GM21723 (cell line): ENCODE measurements around the gene KCNH4.
"Not testable (repeated sequence)": the region's sequence is repeated elsewhere in the genome, so short reads cannot be mapped to it uniquely, and the experiment has no call there.

Experiments
- ATAC-seq: cut with Tn5 transposase; IDR thresholded peaks from one replicate; pipeline ENCODE4 v1.9.1; 2021; ENCODE audit warnings: mild to moderate bottlenecking, moderate library complexity; ENCODE audit not compliant: unreplicated experiment

The KCNH4 gene

GRCh38 chr17:42179911-42180410 lies 981 bp downstream of the KCNH4 start:
- no peak for ATAC-seq

GRCh38 chr17:42179335-42179734 lies 1.6 kb downstream of the KCNH4 start:
- ATAC-seq = no peak

GRCh38 chr17:42178817-42179216 lies 2.1 kb downstream of the KCNH4 start:
- ATAC-seq = no peak

DNA sequence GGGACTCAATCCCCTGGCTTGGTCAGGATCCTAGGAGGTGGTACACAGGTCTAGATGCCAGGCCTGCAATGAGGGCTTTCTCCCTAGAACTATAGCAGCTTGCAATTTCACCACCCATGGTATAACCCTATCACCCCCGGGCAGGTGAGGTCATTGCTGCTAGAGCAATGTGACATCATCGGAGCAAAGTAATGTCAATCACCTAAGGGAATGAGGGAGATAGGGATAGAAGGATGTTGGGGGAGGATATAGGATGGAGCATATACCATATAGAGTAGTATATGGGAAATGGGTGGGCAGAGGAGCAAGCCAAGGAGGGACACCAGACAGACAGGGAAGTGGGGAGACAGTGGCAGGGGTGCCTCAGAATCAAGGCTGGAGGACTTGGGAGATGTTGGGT lies 3.3 kb downstream of the KCNH4 start:
- no peak for ATAC-seq

DNA sequence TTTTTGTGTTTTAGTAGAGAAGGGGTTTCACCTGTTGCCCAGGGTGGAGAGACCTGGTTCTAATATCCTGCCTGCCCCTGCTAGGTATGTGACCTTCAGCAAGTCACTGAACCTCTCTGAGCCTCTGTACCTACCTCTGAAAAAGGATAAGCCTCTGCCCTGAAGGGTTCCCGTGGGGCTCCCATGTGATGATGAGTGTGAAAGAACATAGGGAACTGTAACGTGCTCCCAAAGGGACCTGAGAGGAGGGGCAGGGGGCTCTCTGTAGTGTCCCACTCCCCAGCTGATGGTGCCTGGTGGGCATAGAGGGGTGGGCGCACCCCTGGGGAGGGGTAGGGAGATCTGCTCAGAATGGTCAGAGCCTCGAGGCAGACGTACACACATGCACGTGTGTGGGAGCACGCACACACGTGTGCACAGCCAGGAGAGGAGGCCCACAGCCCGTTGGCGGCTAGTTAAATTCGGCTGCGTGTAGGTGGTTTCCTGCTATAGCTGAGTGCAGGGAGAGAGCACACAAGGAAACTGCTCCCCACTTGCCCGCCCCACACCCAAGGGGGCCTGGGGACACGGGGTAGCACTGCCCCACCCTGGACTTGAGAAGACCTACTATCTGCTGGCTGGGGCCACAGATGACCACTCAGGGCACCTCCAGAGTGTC lies 6.7 kb downstream of the KCNH4 start:
- no peak for ATAC-seq

- ATAC-seq = no peak
These were observed 9.1 kb downstream of the KCNH4 start for GRCh38 chr17:42171831-42172230.

- no peak for ATAC-seq
These were observed 11.6 kb downstream of the KCNH4 start for GRCh38 chr17:42169351-42169750.

GRCh38 chr17:42167807-42168206 lies 13.1 kb downstream of the KCNH4 start:
- no peak for ATAC-seq

DNA sequence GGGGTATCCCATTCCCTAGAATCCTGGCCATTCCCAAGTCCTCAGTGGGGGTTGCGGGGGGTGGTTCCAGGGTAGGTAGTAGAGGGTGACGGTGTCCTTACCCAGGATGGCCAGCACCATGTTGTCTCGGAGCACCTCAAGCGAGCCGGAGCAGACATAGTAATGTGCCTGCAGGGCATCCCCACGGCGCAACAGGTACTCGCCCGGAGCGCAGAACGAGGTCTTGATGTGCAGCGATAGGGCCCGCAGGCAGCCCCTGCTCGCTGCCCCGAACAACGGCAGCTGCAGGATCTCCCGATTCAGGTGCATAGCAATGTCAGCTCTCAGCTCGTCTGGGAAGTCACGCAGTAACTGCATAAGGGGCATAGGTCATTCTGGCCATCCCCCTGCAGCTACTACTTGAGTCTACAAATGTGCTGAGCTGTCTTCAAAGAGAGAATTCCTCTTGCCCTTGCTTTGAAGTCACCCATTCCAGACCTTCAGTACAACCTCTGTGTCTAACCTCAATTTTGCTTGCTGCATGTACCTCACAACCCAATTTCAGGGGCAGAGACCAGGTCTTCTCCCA lies 14.7 kb downstream of the KCNH4 start:
- no peak for ATAC-seq

DNA sequence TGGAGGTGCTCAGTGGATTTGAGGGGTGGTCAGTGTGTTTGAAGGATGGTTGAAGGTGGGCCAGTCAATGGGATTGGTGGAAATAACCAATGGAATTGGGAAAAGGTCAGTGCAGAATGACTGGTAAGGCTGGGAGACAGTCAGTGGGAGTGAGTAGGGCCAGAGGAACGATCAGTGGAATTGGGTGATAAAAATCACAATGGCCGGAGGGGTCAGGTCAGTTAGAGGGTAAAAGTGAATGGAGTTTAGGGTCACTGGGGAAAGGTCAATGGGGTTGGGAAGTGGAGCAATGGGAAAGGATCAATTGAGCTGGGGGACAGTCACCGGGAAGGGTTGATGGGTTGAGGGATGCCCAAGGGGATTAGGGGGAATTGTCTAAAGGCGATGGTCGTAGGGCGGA lies 15.2 kb downstream of the KCNH4 start:
- no peak for ATAC-seq

DNA sequence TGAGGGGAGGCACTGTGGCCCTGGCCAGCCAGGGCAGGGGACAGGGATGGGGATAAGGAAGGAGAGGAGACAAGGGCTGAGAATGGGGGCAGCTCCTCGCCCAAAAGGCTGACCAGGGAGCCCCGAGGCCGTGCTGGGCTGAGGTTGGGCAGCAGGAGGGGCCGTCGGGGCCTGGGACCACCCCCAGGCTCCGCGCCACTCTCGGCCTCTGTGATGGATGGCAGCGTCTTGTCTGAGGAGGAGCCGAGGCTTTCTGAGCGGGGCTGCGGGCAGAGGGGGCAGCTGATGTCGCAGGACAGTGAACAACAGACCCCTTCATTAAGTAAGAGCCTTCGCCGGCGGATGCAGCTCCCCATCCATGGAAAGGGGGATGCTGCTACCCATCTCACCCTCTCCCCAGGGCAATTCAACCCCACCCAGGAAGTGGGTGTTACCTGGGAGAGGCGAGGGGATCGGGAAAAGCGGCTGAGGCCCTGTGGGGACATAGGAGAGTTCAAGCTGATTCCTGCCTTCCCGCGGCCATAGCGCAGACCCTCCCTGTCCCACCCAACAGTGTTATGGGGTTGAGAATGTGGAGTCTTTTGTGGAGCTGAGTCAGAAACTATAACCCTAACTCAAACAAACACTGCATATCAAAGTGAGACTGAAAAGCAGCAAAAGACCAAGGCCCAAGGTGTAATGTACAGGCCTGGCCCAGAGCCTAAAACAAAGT lies 17.1 kb downstream of the KCNH4 start:
- no peak for ATAC-seq

DNA sequence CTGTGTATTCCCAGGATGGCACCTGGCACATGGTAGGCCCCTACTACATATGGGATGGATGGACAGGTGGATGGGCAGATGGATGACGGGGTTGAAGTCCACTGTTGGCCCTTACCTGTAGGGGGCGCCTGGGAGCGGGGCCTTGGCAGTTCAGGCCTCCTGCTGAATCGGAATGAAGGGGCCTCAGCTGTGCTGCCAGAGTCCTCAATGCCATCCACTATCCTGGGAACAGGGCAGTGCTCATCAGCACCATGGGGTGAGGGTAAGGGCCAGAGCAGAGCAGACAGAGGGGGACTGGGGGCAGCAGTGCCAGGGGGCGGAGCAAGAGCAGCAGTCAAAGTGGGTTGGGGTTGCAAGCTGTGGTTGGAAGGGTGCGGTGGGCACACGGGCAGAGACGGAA lies 17.8 kb downstream of the KCNH4 start:
- no peak for ATAC-seq

- ATAC-seq = no peak
These were observed 20.4 kb downstream of the KCNH4 start for GRCh38 chr17:42160531-42160910.

GRCh38 chr17:42159796-42160530 lies 21.0 kb downstream of the KCNH4 start:
- no peak for ATAC-seq

DNA sequence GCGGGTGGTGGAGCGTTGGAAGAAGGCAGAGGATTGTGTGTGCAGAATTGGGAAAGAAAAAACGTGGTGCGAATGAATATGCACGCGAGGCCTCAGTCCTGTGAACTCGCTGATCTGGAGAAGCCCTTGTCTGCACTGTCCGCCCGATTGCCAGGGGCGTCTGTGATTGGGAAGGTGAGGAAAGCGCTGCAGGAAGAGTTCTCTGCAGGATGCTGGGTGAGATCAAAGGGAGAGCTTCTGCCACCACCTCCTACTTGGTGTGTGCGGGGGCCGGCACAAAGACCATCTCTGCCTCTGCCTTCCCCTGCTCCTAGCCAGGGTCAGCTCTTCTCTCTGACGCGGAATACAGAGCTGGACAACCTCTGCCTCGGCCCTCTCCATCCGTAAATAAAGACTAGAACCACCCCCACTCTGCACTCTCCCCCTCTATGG lies 25.3 kb downstream of the KCNH4 start:
- ATAC-seq = no peak

DNA sequence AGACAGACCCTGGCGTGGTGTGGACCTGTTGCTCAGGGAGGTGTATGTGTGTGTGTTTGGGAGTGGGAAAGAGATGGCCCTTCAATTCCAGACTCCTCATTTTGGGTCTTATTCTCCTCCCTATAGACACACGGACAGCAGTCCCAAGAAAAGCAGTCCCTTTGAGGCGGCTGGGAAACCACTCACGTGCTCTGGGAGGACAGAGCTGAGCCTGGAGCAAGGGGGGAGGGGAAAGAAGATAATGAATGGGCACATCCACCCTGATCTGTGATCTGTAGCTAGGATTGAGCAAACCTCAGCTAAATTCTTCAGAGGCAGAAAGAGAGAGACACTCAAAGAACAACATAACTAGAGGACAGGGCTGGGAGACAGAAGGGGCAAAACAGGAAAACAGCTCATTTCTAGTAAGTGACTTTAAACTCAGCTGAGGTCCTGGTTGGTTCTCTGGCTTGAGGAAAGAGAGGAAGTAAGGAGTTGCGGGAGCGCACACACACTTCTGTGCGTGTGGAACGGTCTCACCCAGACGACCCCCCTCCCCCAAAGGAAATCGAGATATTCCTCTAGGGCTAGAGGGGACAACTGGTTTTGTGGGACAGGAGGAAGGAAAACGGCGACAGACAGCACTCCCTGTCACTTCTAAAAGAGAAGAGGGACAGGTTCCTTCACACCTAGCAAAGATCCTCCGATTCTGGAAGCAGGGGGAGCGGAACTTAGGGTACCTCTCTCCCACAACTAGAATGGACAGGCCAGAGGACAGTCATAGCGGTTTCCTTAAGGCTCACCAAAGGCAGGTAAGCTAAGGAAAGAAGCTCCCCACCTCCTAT lies 26.8 kb downstream of the KCNH4 start:
- no peak for ATAC-seq

- ATAC-seq = no peak
These were observed 33.9 kb downstream of the KCNH4 start for GRCh38 chr17:42146911-42147607.

DNA sequence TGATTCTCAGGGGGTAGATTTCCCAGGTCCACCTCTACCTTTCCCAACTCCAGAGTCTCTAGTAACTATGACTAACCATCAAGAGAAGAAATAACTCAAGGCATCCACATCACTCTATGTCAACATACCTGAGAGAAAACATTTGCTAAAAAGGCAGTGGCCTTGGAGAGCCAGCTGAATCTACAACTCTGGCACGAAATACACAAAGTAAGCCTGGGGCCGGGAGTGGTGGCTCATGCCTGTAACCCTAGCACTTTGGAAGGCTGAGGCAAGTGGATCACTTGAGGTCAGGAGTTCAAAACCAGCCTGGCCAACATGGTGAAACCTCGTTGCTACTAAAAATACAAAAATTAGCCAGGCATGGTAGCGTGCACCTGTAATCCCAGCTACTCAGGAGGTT lies 37.8 kb downstream of the KCNH4 start:
- not testable (repeated sequence) for ATAC-seq

DNA sequence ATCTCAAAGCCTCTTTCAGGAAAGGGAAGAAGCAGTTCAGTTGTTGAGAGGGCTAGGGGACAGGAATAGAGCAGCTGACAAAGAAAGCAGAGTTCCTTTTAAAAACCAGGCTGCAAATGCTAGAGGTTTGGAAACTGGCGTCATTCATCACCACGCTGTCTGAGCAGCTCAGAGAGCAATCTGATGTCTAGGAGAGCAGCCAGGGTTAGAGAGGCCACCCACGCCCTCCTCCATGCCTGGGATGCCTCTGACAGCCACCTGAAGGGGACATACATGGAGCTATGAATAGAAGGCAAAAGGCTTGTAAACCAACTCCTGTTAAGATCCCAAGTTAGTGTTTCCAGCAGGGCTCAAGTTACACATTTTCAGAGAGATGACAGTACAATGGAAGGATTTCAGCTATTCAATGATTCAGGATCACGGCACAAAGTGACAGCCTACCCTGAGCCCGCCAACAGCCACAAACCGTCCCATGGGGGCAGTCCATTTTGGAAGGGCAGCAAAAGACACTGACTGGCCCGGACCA lies 38.5 kb downstream of the KCNH4 start:
- ATAC-seq = no peak

DNA sequence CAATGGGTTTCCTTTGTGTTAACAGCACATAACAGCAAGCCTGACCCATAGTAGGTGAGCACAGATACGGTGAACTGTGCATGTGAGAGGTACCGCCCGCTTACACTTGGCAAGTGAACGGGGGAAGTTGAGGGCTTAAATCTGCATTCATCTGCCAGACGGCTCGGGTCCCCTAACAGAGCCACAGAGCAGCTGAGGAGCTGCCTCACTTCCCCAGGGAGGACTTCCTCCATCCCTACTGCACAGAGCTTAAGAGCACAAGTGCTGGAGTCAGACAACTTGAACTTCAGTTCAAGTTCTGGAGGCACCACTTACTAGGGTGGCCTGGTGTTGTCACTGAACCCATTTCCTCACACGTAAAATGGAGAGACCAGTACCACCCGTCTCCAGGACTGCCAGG lies 39.6 kb downstream of the KCNH4 start:
- ATAC-seq = no peak
